ENCODE data around the gene TBX2. TPM values are rescaled to one million over a fixed set of nuclear protein-coding genes. Genes with fewer than 3 reads are reported as not detected.

Gene TBX2
- total RNA-seq, 4 donors from 2014 or later: 23.2 to 42.0 (median 26.5) TPM

GRCh38 chr17:61406537-61406845, 6.8 kb downstream of the TBX2 start:
- Histone ChIP-seq H3K9me3 (no peaks in the 10 kb centered on the region), H3K27me3 (peaks cover 0 to 52% of the 10 kb centered on the region in 2 donors), H3K4me3 (no peak overlapping the region), H3K4me1 (peaks cover 0 to 86% (median 38%) of the 10 kb centered on the region in 4 donors), H3K27ac (peak overlapping the region in 3 of 4 donors; percentile 89 to 96 (median 91)), H3K36me3 (peaks cover 0 to 38% (median 0%) of the 10 kb centered on the region in 3 donors)
- TF ChIP-seq POLR2A (IDR thresholded peaks at IDR 0.05) (no peak), CTCF (IDR thresholded peaks at IDR 0.05) (no peak), EP300 (IDR thresholded peaks at IDR 0.05) (no peak)
- WGBS, 2 donors: 50 to 56% methylated on average over 1 of the region's 1 CpG
- DNase-seq (ENCODE audit: low spot score in 2 of 2): no peak

GRCh38 chr17:61406971-61407911, 7.6 kb downstream of the TBX2 start:
- Histone ChIP-seq H3K27me3 (peaks cover 0 to 44% of the 10 kb centered on the region in 2 donors), H3K36me3 (peaks cover 0 to 38% (median 0%) of the 10 kb centered on the region in 3 donors), H3K27ac (peak overlapping the region in 3 of 4 donors; percentile 59 to 94 (median 60)), H3K4me3 (no peak overlapping the region), H3K4me1 (peaks cover 0 to 86% (median 40%) of the 10 kb centered on the region in 4 donors), H3K9me3 (no peaks in the 10 kb centered on the region)
- TF ChIP-seq EP300 (IDR thresholded peaks at IDR 0.05) (no peak), POLR2A (IDR thresholded peaks at IDR 0.05) (no peak), CTCF (IDR thresholded peaks at IDR 0.05) (no peak)
- WGBS, 2 donors: 48 to 52% methylated on average over 8 of the region's 8 CpGs
- peak in 1 of 2 donors; percentile 8 for DNase-seq (ENCODE audit: low spot score in 2 of 2)

GRCh38 chr17:61408151-61409041, 8.8 kb downstream of the TBX2 start:
- Histone ChIP-seq H3K9me3 (no peaks in the 10 kb centered on the region), H3K36me3 (peaks cover 0 to 32% (median 0%) of the 10 kb centered on the region in 3 donors), H3K4me3 (peak overlapping the region in 1 of 4 donors; percentile 85), H3K4me1 (peaks cover 0 to 82% (median 38%) of the 10 kb centered on the region in 4 donors), H3K27ac (peak overlapping the region; percentile 59 to 95 (median 82)), H3K27me3 (peaks cover 0 to 37% of the 10 kb centered on the region in 2 donors)
- WGBS, 2 donors: 62 to 67% methylated on average over 37 to 40 of the region's 41 CpGs
- TF ChIP-seq CTCF (IDR thresholded peaks at IDR 0.05) (no peak), EP300 (IDR thresholded peaks at IDR 0.05) (no peak), POLR2A (IDR thresholded peaks at IDR 0.05) (no peak)
- DNase-seq (ENCODE audit: low spot score in 2 of 2): peak in 1 of 2 donors; percentile 6

GRCh38 chr17:61409301-61410112, 9.9 kb downstream of the TBX2 start:
- Histone ChIP-seq H3K4me1 (peaks cover 0 to 82% (median 34%) of the 10 kb centered on the region in 4 donors), H3K27ac (peak overlapping the region; percentile 70 to 95 (median 92)), H3K36me3 (peaks cover 0 to 28% (median 0%) of the 10 kb centered on the region in 3 donors), H3K27me3 (peaks cover 0 to 28% of the 10 kb centered on the region in 2 donors), H3K4me3 (peak overlapping the region; percentile 36 to 85 (median 54)), H3K9me3 (no peaks in the 10 kb centered on the region)
- WGBS, 2 donors: 1 to 2% methylated on average over 38 to 56 of the region's 73 CpGs
- peak; percentile 40 to 85 (median 74) for TF ChIP-seq CTCF (IDR thresholded peaks at IDR 0.05)
- no peak for TF ChIP-seq EP300 (IDR thresholded peaks at IDR 0.05)
- peak; percentile 8 to 14 for TF ChIP-seq POLR2A (IDR thresholded peaks at IDR 0.05)
- DNase-seq (ENCODE audit: low spot score in 2 of 2): no peak
